WTC11 (cell line): Measurements from ENCODE around the gene NTRK3. TPM values are rescaled to one million over a fixed set of nuclear protein-coding genes. Genes with fewer than 3 reads are reported as not detected.

Experiments
- ATAC-seq: fragments of 200-7000 bp; cut with Tn5 transposase; 2 replicates; pipeline ENCODE4 v1.10.0; 2021; ENCODE audit warnings: mild to moderate bottlenecking, moderate library complexity
- CTCF ChIA-PET: fragments of 300-600 bp; sonication (Branson Sonifier 250); formaldehyde crosslinking; loops from one replicate; lab custom pipeline; 2021; ENCODE audit warnings: antibody characterized with exemption; lab: Charles Lee
- POLR2A ChIA-PET: fragments of 350-600 bp; sonication (Branson Sonifier 250); formaldehyde crosslinking; loops from one replicate; lab custom pipeline; 2021; ENCODE audit warnings: antibody characterized with exemption; lab: Charles Lee
- DNase-seq: peaks from one replicate; pipeline ENCODE4 v3.0.0; 2021; ENCODE audit warnings: low spot score
- H3K27ac Mint-ChIP-seq: 2 replicates; pipeline ENCODE4 v1.8.0; 2021; ENCODE audit warnings: mixed read lengths
- H3K27me3 Mint-ChIP-seq: 2 replicates; pipeline ENCODE4 v1.8.0; 2021; ENCODE audit warnings: low read depth, mild to moderate bottlenecking, moderate library complexity, mixed read lengths
- H3K36me3 Mint-ChIP-seq: 2 replicates; pipeline ENCODE4 v1.8.0; 2021; ENCODE audit warnings: mixed read lengths
- H3K4me1 Mint-ChIP-seq: 2 replicates; pipeline ENCODE4 v1.8.0; 2022; ENCODE audit warnings: mixed read lengths
- H3K4me3 Mint-ChIP-seq: 2 replicates; pipeline ENCODE4 v1.8.0; 2021; ENCODE audit warnings: mild to moderate bottlenecking, moderate library complexity, mixed read lengths
- H3K9me3 Mint-ChIP-seq: 2 replicates; pipeline ENCODE4 v1.8.0; 2021; ENCODE audit warnings: mixed read lengths
- AFF4 ChIP-seq: sonication (generic); formaldehyde crosslinking; IDR thresholded peaks from 2 replicates; pipeline ENCODE4 v1.8.1; 2023; ENCODE audit warnings: mild to moderate bottlenecking, missing genetic modification reagents, borderline replicate concordance
- CREM ChIP-seq: sonication (generic); formaldehyde crosslinking; IDR thresholded peaks from 2 replicates; pipeline ENCODE4 v1.8.1; 2022; ENCODE audit warnings: mild to moderate bottlenecking, missing genetic modification reagents, moderate library complexity
- E2F5 ChIP-seq: sonication (generic); formaldehyde crosslinking; IDR thresholded peaks from 2 replicates; pipeline ENCODE4 v1.8.1; 2022; ENCODE audit warnings: mild to moderate bottlenecking, moderate library complexity, missing genetic modification reagents
- ERG ChIP-seq: fragments of 250-450 bp; sonication (Bioruptor Pico); IDR thresholded peaks from 2 replicates; pipeline ENCODE4 v1.8.0; 2021; ENCODE audit warnings: mild to moderate bottlenecking
- JAZF1 ChIP-seq: fragments of 250-450 bp; sonication (Bioruptor Pico); IDR thresholded peaks from 2 replicates; pipeline ENCODE4 v1.9.0; 2021; ENCODE audit warnings: moderate library complexity, mild to moderate bottlenecking, inconsistent platforms
- MYBL2 ChIP-seq: sonication (generic); formaldehyde crosslinking; IDR thresholded peaks from 2 replicates; pipeline ENCODE4 v1.8.1; 2023; ENCODE audit warnings: mild to moderate bottlenecking, moderate library complexity, missing genetic modification reagents
- STAT6 ChIP-seq: sonication (generic); formaldehyde crosslinking; conservative IDR thresholded peaks from 2 replicates; pipeline ENCODE4 v1.8.1; 2023; ENCODE audit warnings: mild to moderate bottlenecking, low read depth, missing genetic modification reagents, moderate library complexity
- ZNF138 ChIP-seq: sonication (generic); formaldehyde crosslinking; conservative IDR thresholded peaks from 2 replicates; pipeline ENCODE4 v1.8.1; 2022; ENCODE audit warnings: mild to moderate bottlenecking, moderate library complexity, missing genetic modification reagents
- ZNF219 ChIP-seq: sonication (generic); formaldehyde crosslinking; IDR thresholded peaks from 2 replicates; pipeline ENCODE4 v1.8.0; 2023; ENCODE audit warnings: missing genetic modification reagents, mild to moderate bottlenecking, borderline replicate concordance
- ZNF263 ChIP-seq: sonication (generic); formaldehyde crosslinking; IDR thresholded peaks from 2 replicates; pipeline ENCODE4 v1.8.1; 2022; ENCODE audit warnings: low read depth, mild to moderate bottlenecking, moderate library complexity, missing genetic modification reagents
- ZNF425 ChIP-seq: fragments of 250-450 bp; sonication (Bioruptor Pico); conservative IDR thresholded peaks from 2 replicates; pipeline ENCODE4 v1.9.0; 2021; ENCODE audit warnings: mild to moderate bottlenecking
- ZNF512 ChIP-seq: sonication (generic); formaldehyde crosslinking; IDR thresholded peaks from 2 replicates; pipeline ENCODE4 v1.8.1; 2022; ENCODE audit warnings: missing genetic modification reagents, borderline replicate concordance
- total RNA-seq: library from RNA; stranded (reverse); gene quantifications from 3 replicates; pipeline ENCODE4 v1.2.3, GENCODE V29; 2021

Gene NTRK3
- total RNA-seq, 1 experiment from 2014 or later, result 12.3 TPM

GRCh38 chr15:88225461-88225860 lies 31.1 kb downstream of the NTRK3 start (continued):
- TF ChIP-seq AFF4 (CRISPR knock-in tag), result no peak
- no peak for TF ChIP-seq E2F5 (CRISPR knock-in tag)

GRCh38 chr15:88223084-88223483 lies 33.5 kb downstream of the NTRK3 start:
- H3K9me3 Mint-ChIP-seq, result no peaks in the 10 kb centered on the region
- H3K36me3 Mint-ChIP-seq, result no peaks in the 10 kb centered on the region
- CTCF ChIA-PET, result interaction anchor here (0.6 to 1.5 kb wide), 4 partner anchors 10 to 212 kb away, joined by 3 to 4 read pairs (median 3); partner anchors contain the start of gene NTRK3

GRCh38 chr15:88221836-88222235 lies 34.7 kb downstream of the NTRK3 start:
- no peak overlapping the region for H3K4me3 Mint-ChIP-seq
- ChIA-PET POLR2A (no interaction called here), CTCF (interaction anchor here (0.6 to 1.5 kb wide), 3 partner anchors 12 to 213 kb away, joined by 3 to 4 read pairs (median 3); partner anchors contain the start of gene NTRK3)
- peaks cover 4% of the 10 kb centered on the region; the same call in 1 of the 2 replicates for H3K36me3 Mint-ChIP-seq
- H3K9me3 Mint-ChIP-seq, result peaks cover 7% of the 10 kb centered on the region
- no peak for TF ChIP-seq MYBL2 (CRISPR knock-in tag)
- no peak for TF ChIP-seq ZNF138 (CRISPR knock-in tag)
- no peak overlapping the region for H3K27ac Mint-ChIP-seq
- DNase-seq (no peak), ATAC-seq (no peak)
- H3K27me3 Mint-ChIP-seq, result no peaks in the 10 kb centered on the region
- H3K4me1 Mint-ChIP-seq, result peaks cover 6% of the 10 kb centered on the region; the same call in 1 of the 2 replicates

More at GRCh38 chr15:88223084-88223483, 33.5 kb downstream of the NTRK3 start:
- DNase-seq (no peak), ATAC-seq (no peak)
- POLR2A ChIA-PET, result interaction anchor here (0.7 kb wide), 1 partner anchor 592 kb away, joined by 4 read pairs; no protein-coding TSS in a partner anchor
- TF ChIP-seq ZNF425 (CRISPR knock-in tag), result no peak
- no peak for TF ChIP-seq ZNF512 (CRISPR knock-in tag)
- no peak for TF ChIP-seq ZNF138 (CRISPR knock-in tag)
- Mint-ChIP-seq H3K27me3 (no peaks in the 10 kb centered on the region), H3K27ac (no peak overlapping the region), H3K4me1 (peaks cover 6% of the 10 kb centered on the region; the same call in 1 of the 2 replicates), H3K4me3 (no peak overlapping the region)

- peaks cover 10% of the 10 kb centered on the region for H3K9me3 Mint-ChIP-seq
- H3K4me3 Mint-ChIP-seq, result no peak overlapping the region
- H3K36me3 Mint-ChIP-seq, result peaks cover 4% of the 10 kb centered on the region; the same call in 1 of the 2 replicates
- no peak overlapping the region for H3K27ac Mint-ChIP-seq
- peaks cover 6% of the 10 kb centered on the region; the same call in 1 of the 2 replicates for H3K4me1 Mint-ChIP-seq
- CTCF ChIA-PET, result interaction anchor here (0.6 kb wide), 1 partner anchor 211 kb away, joined by 3 read pairs; no protein-coding TSS in a partner anchor
- POLR2A ChIA-PET, result no interaction called here
- H3K27me3 Mint-ChIP-seq, result no peaks in the 10 kb centered on the region
- ATAC-seq, result no peak
- DNase-seq, result no peak
- TF ChIP-seq ERG (CRISPR knock-in tag) (no peak), STAT6 (no peak), MYBL2 (CRISPR knock-in tag) (no peak), JAZF1 (no peak), CREM (CRISPR knock-in tag) (no peak), ZNF219 (CRISPR knock-in tag) (no peak), ZNF263 (no peak)
These were observed 35.9 kb downstream of the NTRK3 start for GRCh38 chr15:88220443-88221335.
